Neutrophil (primary cell): Measurements from ENCODE around the gene NOVA2.

ENCODE experiments used
- H3K27ac ChIP-seq: fragments of 200-600 bp; sonication (generic); 2 replicates; pipeline ENCODE4 v1.5.1; 2016; ENCODE audit warnings: mild to moderate bottlenecking, moderate library complexity
- H3K27me3 ChIP-seq: fragments of 200-600 bp; sonication (generic); 2 replicates; pipeline ENCODE4 v1.6.0; 2016; ENCODE audit warnings: mild to moderate bottlenecking
- H3K36me3 ChIP-seq: fragments of 200-600 bp; sonication (generic); 2 replicates; pipeline ENCODE4 v1.5.1; 2017
- H3K4me1 ChIP-seq, 2 experiments: fragments of 200-600 bp in 1 of 2; sonication (generic) in 1 of 2; 1 replicate in 1 of 2; 2 replicates in 1 of 2; pipeline versions ENCODE4 v1.5.1 to v1.6.1; 2013 to 2016; ENCODE audit warnings: low read depth in 1 of 2, low read length in 1 of 2, mild to moderate bottlenecking in 1 of 2, moderate library complexity in 1 of 2; ENCODE audit not compliant: control insufficient read depth in 1 of 2, insufficient read depth in 1 of 2
- H3K4me3 ChIP-seq, 2 experiments: fragments of 200-600 bp in 1 of 2; sonication (generic) in 1 of 2; 1 replicate in 1 of 2; 2 replicates in 1 of 2; pipeline ENCODE4 v1.5.1; 2013 to 2016; ENCODE audit warnings: low read depth in 1 of 2, low read length in 1 of 2, mild to moderate bottlenecking in 1 of 2, moderate library complexity in 1 of 2
- H3K9me3 ChIP-seq: fragments of 200-600 bp; sonication (generic); 2 replicates; pipeline ENCODE4 v1.5.1; 2016
- TF ChIP-seq, protein P1 (sequence below): fragments of 200-600 bp; sonication (generic); IDR thresholded peaks from 2 replicates; pipeline ENCODE4 v1.5.1; 2016; ENCODE audit warnings: antibody characterized with exemption

NOVA2 gene

DNA sequence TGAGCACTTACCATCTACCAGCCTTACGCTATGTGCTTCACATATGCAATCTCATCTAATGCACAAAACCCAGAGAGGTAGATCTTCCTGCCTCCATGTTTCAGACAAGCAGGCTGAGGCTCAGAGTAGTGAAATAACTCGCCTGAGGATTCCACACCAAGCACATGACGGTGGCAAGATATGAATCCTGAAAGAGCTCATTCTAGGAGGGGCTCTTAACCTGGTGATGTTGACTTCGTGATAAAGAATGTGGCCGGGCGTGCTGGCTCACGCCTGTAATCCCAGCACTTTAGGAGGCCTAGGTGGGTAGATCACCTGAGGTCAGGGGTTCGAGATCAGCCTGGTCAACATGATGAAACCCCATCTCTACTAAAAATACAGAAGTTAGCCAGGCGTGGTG lies 5.0 kb downstream of the NOVA2 start:
- Histone ChIP-seq H3K36me3 (no peaks in the 10 kb centered on the region), H3K27ac (no peak overlapping the region), H3K4me3 (no peak overlapping the region), H3K27me3 (peaks cover 91% of the 10 kb centered on the region), H3K9me3 (no peaks in the 10 kb centered on the region), H3K4me1 (no peaks in the 10 kb centered on the region)
- TF ChIP-seq, protein P1, sequence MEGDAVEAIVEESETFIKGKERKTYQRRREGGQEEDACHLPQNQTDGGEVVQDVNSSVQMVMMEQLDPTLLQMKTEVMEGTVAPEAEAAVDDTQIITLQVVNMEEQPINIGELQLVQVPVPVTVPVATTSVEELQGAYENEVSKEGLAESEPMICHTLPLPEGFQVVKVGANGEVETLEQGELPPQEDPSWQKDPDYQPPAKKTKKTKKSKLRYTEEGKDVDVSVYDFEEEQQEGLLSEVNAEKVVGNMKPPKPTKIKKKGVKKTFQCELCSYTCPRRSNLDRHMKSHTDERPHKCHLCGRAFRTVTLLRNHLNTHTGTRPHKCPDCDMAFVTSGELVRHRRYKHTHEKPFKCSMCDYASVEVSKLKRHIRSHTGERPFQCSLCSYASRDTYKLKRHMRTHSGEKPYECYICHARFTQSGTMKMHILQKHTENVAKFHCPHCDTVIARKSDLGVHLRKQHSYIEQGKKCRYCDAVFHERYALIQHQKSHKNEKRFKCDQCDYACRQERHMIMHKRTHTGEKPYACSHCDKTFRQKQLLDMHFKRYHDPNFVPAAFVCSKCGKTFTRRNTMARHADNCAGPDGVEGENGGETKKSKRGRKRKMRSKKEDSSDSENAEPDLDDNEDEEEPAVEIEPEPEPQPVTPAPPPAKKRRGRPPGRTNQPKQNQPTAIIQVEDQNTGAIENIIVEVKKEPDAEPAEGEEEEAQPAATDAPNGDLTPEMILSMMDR: no peak

DNA sequence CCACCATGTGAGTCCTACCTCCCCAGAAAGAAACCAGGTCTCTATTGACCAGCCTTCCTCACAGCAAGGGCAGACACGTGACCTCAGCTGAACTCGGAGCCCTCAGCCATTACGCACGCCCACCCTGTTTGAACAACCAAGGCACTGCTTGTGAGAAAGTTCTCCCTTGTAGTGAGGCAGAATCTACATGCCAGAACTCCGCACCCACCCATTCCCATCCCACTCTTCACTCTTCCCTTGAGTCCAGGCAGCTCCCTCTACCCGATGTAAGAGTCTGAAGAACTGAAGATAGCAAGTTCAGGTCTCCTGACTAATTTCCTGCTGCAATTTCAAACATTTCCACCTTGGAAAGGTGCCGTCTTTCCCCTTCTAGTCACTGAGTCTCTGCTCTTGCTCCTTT lies 6.4 kb downstream of the NOVA2 start:
- Histone ChIP-seq H3K27ac (no peak overlapping the region), H3K9me3 (no peaks in the 10 kb centered on the region), H3K4me1 (no peaks in the 10 kb centered on the region), H3K4me3 (no peak overlapping the region), H3K27me3 (peaks cover 81% of the 10 kb centered on the region), H3K36me3 (no peaks in the 10 kb centered on the region)
- TF ChIP-seq, protein P1: no peak

GRCh38 chr19:45962021-45962420 lies 11.6 kb downstream of the NOVA2 start:
- TF ChIP-seq, protein P1: no peak

DNA sequence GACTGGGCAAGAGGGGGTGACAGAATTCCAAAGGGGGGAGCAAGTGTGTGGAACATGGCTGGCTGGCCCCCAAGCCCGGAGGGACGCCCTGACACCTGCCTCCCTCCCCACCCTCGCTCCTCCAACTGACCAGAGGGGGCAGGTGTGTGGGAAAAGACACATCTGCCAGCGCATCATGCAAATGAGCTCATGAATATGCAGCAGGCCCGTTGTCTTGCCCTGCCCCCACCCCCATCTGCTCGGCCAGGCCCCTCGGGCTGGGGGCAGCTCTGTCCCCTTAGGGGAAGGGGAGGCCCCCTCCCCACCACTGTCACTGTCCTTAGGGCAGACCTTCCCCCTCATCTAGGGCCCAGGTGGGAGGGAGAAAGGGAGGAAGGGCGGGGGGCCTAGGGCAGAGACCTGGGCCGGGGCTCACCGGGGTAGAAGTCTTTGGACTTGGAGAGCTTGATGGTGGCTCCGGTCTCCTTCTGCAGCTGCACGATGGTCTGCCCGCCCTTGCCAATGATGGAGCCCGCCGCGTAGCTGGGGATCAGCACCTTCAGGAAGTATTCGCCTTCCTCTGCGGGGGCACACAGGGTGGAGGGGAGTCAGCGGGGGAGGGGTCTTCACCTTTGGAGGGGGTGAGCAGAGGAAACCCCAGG lies 12.9 kb downstream of the NOVA2 start:
- peaks cover 67% of the 10 kb centered on the region for H3K27me3 ChIP-seq
- H3K36me3 ChIP-seq: no peaks in the 10 kb centered on the region
- TF ChIP-seq, protein P1: no peak
- H3K4me1 ChIP-seq: no peaks in the 10 kb centered on the region
- H3K27ac ChIP-seq: no peak overlapping the region
- H3K4me3 ChIP-seq: no peak overlapping the region
- no peaks in the 10 kb centered on the region for H3K9me3 ChIP-seq

More at GRCh38 chr19:45962021-45962420, 11.6 kb downstream of the NOVA2 start:
- H3K9me3 ChIP-seq: no peaks in the 10 kb centered on the region
- H3K27me3 ChIP-seq: peaks cover 69% of the 10 kb centered on the region
- H3K27ac ChIP-seq: no peak overlapping the region
- no peak overlapping the region for H3K4me3 ChIP-seq
- no peaks in the 10 kb centered on the region for H3K36me3 ChIP-seq
- no peaks in the 10 kb centered on the region for H3K4me1 ChIP-seq

GRCh38 chr19:45959517-45960025 lies 14.1 kb downstream of the NOVA2 start:
- Histone ChIP-seq H3K9me3 (no peaks in the 10 kb centered on the region), H3K36me3 (no peaks in the 10 kb centered on the region), H3K27me3 (peaks cover 66% of the 10 kb centered on the region), H3K4me3 (no peak overlapping the region), H3K27ac (no peak overlapping the region), H3K4me1 (no peaks in the 10 kb centered on the region)
- TF ChIP-seq, protein P1: no peak
